ENCODE measurements around the gene PNKP. TPM values are rescaled to one million over a fixed set of nuclear protein-coding genes. Genes with fewer than 3 reads are reported as not detected.

The PNKP gene
- total and polyA plus RNA-seq, 2 of the 8 experiments (the other 6 are each of a cell fraction or from before 2014, with no cell fraction given), result 45.8 to 105 TPM

DNA sequence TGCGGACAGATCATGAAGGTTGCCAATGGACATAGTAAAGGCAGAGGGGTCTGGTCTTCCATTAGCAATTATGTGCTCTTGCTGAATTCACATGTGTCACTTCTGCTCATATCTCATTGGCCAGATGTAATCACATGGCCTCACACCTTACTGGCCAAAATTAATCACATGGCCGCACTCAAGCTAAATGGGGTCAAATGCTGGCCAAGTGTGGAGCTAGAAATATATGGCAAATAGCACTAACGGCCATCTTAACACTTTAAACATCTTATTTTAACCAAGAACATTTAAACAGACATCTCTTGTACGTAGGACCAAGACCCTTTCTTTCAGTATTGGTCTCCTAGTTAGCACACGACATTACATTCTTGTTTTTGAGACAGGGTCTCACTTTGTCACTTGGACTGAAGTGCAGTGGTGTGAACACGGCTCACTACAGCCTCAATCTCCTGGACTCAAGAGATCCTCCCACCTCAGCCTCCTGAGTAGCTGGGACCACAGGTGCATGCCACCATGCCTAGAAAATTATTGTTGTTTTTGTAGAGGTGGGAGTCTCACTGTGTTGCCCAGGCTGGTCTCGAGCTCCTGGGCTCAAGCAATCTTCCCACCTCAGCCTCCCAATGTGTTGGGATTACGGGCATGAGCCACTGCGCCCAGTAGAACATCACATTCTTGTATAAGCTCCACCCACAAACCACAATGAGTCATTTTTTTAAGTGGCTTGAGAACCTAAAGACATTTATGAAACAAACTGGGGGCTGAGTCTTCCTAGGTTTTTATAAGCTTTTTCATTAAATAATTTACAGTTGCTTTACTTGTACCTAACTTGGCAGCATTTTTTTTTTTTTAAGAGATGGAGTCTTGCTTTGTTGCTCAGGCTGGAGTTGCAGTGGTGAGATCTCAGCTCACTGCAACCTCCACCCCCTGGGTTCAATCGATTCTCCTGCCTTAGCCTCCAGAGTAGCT is 19.4 kb downstream of the PNKP start:
- H2AK5ac ChIP-seq (ENCODE audit: low read depth, low read length), result no peak overlapping the region
- no peak overlapping the region for H3K18ac ChIP-seq (ENCODE audit: extremely low read depth, low read length)
- 89% methylated on average over 10 of the region's 10 CpGs; no CpG with 5 or more reads in 1 of the 2 experiments for WGBS, 2 experiments (ENCODE audit: extremely low coverage in 1 of 2, insufficient coverage in 1 of 2, insufficient read length in 1 of 2, insufficient replicate concordance in 2 of 2, low coverage in 1 of 2, low lambda C conversion rate in 2 of 2, missing lambda C conversion rate in 1 of 2)
- H3K14ac ChIP-seq (ENCODE audit: insufficient read length), result no peak overlapping the region
- H2AFZ ChIP-seq (ENCODE audit: low read length), result no peak overlapping the region
- no peak overlapping the region for H3K56ac ChIP-seq (replicated peaks; ENCODE audit: insufficient read length, low read depth, low read length)
- no peak overlapping the region for H3K4ac ChIP-seq (replicated peaks; ENCODE audit: insufficient read length, low read depth, low read length)
- no peak overlapping the region for H2BK12ac ChIP-seq (ENCODE audit: low read depth, low read length)
- H2BK20ac ChIP-seq (ENCODE audit: low read length), result no peak overlapping the region
- H4K5ac ChIP-seq (ENCODE audit: insufficient read length, low read depth, low read length), result no peak overlapping the region
- no peak overlapping the region for H3K27ac ChIP-seq (ENCODE audit: low read depth, low read length)
- H3K4me2 ChIP-seq (ENCODE audit: insufficient read depth in 1 of 2, low read depth in 2 of 2, low read length in 2 of 2), result no peak overlapping the region
- H3K79me2 ChIP-seq (ENCODE audit: control insufficient read depth in 1 of 2, insufficient read depth in 2 of 2, low read length in 2 of 2), result peaks cover 13 to 14% of the 10 kb centered on the region in 2 experiments
- H4K91ac ChIP-seq (replicated peaks; ENCODE audit: insufficient read length, low read length), result no peak overlapping the region
- no peak overlapping the region; the same call in 1 of the 2 replicates for H4K8ac ChIP-seq (ENCODE audit: extremely low read depth, insufficient read depth, low read length)
- POLR2A ChIA-PET (ENCODE audit: partially characterized antibody), result interaction anchor here (0.9 to 12.4 kb wide), 10 partner anchors 9 to 218 kb away, joined by 3 to 247 read pairs (median 4); partner anchors contain the start of gene PNKP
- H3K23ac ChIP-seq (ENCODE audit: insufficient read length), result no peak overlapping the region
- DNase-seq (ENCODE audit: low read depth in 1 of 2, low spot score in 2 of 2) (no peak), FAIRE-seq (no peak)
- H3K23me2 ChIP-seq (ENCODE audit: low read depth, low read length), result peaks cover 10% of the 10 kb centered on the region; the same call in 1 of the 2 replicates
- H3K36me3 ChIP-seq (ENCODE audit: control insufficient read depth in 2 of 4, insufficient read depth in 4 of 4, low read length in 3 of 4), result peaks cover 0 to 7% (median 1%) of the 10 kb centered on the region in 4 experiments; a peak in 2 of 8 replicates
- CTCF ChIA-PET (ENCODE audit: partially characterized antibody), result interaction anchor here (0.5 to 2.5 kb wide), 5 partner anchors 10 to 276 kb away, joined by 3 to 9 read pairs (median 4); partner anchors contain the start of gene FUZ
- TF ChIP-seq MAX (IDR thresholded peaks at IDR 0.05) (peak; percentile 57; the same call in 1 of the 2 replicates), BRCA1 (IDR thresholded peaks at IDR 0.05; ENCODE audit: low read depth, low read length) (no peak), USF2 (IDR thresholded peaks at IDR 0.05; ENCODE audit: low read length) (peak; percentile 35; the same call in 1 of the 2 replicates), GTF2F1 (IDR thresholded peaks at IDR 0.05; ENCODE audit: borderline replicate concordance, low read depth, low read length) (no peak), E2F6 (IDR thresholded peaks at IDR 0.05) (peak; percentile 49; the same call in 1 of the 2 replicates)
- peaks cover 3 to 9% (median 6%) of the 10 kb centered on the region in 4 experiments for H3K4me1 ChIP-seq (replicated peaks in 1 of 4; ENCODE audit: control insufficient read depth in 3 of 4, insufficient read depth in 4 of 4, low read length in 3 of 4)
- H2BK120ac ChIP-seq (replicated peaks; ENCODE audit: low read depth, low read length), result no peak overlapping the region
- no peak overlapping the region for H3K9ac ChIP-seq (replicated peaks in 1 of 4; ENCODE audit: extremely low read depth in 1 of 4, low read depth in 3 of 4, low read length in 3 of 4)
- H4K20me1 ChIP-seq (replicated peaks in 1 of 2; ENCODE audit: control insufficient read depth in 1 of 2, insufficient read depth in 2 of 2, low read length in 2 of 2), result peaks cover 10 to 13% of the 10 kb centered on the region in 2 experiments
- H3K4me3 ChIP-seq (ENCODE audit: extremely low read depth in 1 of 4, insufficient read depth in 2 of 4, low read depth in 3 of 4, low read length in 4 of 4), result no peak overlapping the region
- no peaks in the 10 kb centered on the region for H3K9me3 ChIP-seq (ENCODE audit: insufficient read depth in 2 of 2, low read depth in 1 of 2, low read length in 1 of 2)
- H3K27me3 ChIP-seq (replicated peaks in 1 of 4; ENCODE audit: control insufficient read depth in 3 of 4, extremely low read depth in 1 of 4, insufficient read depth in 3 of 4, low read length in 3 of 4), result no peaks in the 10 kb centered on the region; a peak in 1 of 7 replicates
- H2BK15ac ChIP-seq (ENCODE audit: low read length), result no peak overlapping the region
- no peak overlapping the region for H2BK5ac ChIP-seq (ENCODE audit: low read depth, low read length)
- H3K79me1 ChIP-seq (ENCODE audit: low read depth, low read length), result peaks cover 13% of the 10 kb centered on the region

Measured in H1 (cell line).